Globus pallidus (tissue), 1 donor: ENCODE data around the gene LSAMP.

Source experiments
- DNase-seq: peaks from one replicate; pipeline ENCODE4 v3.0.0-alpha.2; 2015; ENCODE audit warnings: low spot score

LSAMP gene

GRCh38 chr3:115947325-115947724 lies 498.0 kb downstream of the LSAMP start:
- no peak for DNase-seq

DNA sequence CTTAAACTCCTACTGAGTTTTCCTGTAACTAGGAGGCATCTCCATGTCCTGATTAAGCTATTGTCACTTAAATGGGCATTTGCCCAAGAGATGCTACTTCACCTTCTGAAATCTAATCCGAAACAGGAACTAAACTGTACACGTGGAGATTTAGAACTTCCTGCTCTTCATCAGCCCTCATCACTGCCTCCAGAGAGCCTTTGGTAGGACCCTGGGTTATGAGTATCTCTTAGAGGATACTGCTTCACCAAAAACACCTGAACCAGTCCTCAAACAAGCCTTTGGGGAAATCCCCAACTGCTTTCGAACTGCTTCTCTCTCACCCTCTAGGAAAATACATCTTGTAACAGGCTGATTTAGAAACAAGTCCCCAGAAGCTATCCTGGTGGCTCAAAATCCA lies 501.7 kb downstream of the LSAMP start:
- no peak for DNase-seq

DNA sequence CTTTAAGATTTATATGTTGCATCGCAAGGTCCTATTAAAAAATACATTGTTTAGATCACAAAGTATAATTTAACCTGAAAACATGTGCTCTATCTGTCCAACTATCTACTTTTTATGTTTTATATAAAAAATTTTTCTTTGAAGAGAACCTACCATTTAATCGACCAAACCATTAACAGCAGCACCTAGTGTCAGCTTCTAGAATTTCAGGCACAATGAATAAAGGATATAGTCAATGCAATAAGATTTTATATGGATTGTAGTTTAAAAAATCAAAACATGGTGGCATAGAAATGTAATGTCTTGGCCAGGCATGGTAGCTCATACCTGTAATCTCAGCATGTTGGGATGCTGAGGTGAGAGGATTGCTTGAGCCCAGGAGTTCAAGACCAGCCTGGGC lies 508.2 kb downstream of the LSAMP start:
- no peak for DNase-seq

DNA sequence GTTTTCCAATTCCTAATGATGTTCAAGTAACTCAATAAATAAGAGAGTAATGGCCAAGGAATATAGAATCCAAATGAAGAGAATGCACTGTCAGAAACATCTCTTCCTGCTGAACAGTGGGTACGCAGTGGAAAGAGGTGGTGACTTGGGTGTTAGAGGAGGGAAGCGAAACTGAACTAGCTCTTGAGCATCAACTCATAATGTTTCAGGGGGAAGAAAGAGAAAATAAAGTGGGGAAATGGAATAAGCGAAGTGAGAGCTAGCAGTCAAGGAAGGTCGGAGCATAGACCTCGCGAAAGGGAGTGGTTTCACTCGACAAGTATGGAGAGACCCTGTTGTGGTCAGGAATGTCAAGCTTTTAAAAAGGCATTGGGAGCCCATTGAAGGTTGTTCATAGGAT lies 512.5 kb downstream of the LSAMP start:
- no peak for DNase-seq

GRCh38 chr3:115931581-115931980 lies 513.7 kb downstream of the LSAMP start:
- DNase-seq = no peak

GRCh38 chr3:115930922-115931321 lies 514.4 kb downstream of the LSAMP start:
- no peak for DNase-seq

- DNase-seq = no peak
Observed at GRCh38 chr3:115930168-115930567, 515.1 kb downstream of the LSAMP start.

DNA sequence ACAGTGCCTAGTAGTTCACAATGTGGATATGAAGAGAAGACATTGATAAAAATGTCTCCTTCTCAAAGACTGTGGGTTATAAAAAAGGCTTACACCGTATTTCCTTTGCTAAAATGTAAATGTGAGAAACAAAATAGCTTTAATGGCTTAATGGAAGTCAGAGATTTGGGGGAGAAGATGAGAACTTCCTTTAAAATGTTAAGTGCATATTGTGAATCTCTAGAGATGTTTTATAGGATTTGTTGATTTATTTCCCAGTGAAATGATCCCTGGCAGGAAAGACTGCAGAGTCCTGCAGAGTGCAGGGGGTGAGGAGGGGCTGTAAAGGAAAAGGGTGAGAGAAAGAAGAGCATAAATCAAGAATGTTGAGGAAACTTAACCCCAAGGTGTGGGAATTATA lies 516.9 kb downstream of the LSAMP start:
- no peak for DNase-seq

GRCh38 chr3:115927197-115927596 lies 518.1 kb downstream of the LSAMP start:
- DNase-seq = no peak

GRCh38 chr3:115922681-115923347 lies 522.5 kb downstream of the LSAMP start:
- no peak for DNase-seq

GRCh38 chr3:115921711-115922110 lies 523.6 kb downstream of the LSAMP start:
- DNase-seq = no peak

- DNase-seq = no peak
Observed at GRCh38 chr3:115918900-115919299, 526.4 kb downstream of the LSAMP start.

DNA sequence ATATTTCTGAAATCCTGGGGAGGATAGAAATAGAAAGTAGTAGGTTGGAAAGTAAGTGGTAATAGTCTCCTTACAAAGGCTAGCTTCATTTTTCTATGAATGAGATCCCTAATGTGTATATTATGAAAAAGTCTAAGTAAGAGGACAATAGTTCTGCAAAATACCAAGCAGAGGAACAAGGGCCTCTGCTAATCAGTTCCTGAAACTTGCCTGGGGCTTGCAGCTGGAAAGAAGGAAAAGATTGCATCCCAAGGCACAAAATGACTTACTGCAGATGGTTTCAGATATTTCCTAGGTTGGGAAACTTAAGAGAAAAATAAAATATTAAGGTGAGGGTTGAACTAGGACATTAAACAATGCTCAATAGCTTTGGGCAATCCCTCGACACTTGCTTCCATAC lies 528.4 kb downstream of the LSAMP start:
- no peak for DNase-seq

GRCh38 chr3:115915061-115915460 lies 530.2 kb downstream of the LSAMP start:
- no peak for DNase-seq

DNA sequence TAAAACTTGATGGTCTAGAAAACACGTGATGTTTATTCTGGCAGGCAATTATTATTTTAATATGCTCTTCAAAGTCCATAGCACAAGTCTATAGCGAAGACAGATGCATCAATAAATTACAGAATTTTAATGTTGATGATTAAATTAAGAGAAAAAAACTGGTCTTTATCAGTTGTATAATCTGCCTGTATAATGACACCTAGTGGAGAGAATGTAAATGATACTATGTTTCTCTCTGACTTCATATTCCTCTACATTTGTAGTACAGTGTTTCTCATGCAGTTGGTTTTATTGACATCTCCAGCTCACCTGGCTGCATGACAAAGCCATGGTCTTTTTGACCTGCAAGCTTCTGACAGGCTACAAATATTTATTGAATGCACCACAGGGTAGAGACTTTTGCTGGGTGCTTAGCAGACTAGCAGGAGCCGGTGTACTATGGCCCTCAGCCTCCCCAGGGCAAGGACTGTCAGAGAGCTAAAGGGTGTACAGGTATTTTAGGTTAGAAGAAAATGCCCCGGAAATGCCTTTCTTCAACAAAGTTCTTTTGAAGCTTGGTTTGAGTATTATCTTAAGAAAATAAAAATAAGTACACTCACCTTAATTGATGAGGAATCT lies 532.1 kb downstream of the LSAMP start:
- no peak for DNase-seq

GRCh38 chr3:115912372-115912771 lies 532.9 kb downstream of the LSAMP start:
- peak; percentile 35 for DNase-seq

GRCh38 chr3:115905871-115906270 lies 539.4 kb downstream of the LSAMP start:
- DNase-seq = no peak

DNA sequence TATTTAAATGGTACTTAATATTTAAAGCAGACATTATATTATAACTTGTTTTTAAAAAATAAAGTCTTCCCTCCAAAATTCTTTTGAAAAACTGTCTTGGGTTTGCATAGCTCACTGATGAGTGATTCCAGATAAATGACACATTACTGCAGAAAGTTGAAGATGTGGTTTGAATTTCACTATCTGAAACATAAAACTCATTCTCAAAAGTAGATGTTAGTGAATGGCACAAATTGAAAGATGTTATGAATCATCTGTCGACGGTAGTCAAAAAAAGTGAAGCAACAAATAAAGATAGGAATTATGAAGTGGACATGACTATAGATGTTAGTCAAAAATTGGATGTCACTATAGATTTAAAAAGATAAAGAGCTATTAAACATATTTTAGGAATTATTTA lies 541.4 kb downstream of the LSAMP start:
- DNase-seq = no peak

DNA sequence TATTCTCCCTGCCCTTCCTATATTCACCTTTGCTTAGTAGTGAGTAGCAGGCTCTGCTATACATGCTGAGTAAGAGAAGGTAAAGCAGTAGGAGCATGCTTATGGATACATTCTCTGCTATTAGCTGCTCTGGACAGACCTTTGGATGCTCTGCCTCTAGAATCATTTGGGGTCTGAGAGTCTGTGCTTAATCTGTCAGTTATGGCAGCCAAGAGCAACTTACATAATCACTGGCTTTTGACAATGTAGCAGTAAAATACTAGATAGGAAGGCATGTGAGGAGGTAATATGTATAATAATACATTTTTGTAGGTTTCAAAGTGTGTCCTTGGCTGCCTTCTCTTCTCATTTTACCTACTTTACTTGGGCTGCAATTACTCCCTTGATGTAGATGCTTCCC lies 544.3 kb downstream of the LSAMP start:
- no peak for DNase-seq

GRCh38 chr3:115899535-115899934 lies 545.8 kb downstream of the LSAMP start:
- DNase-seq = no peak

- no peak for DNase-seq
Observed at GRCh38 chr3:115898656-115899410, 546.5 kb downstream of the LSAMP start.

GRCh38 chr3:115891006-115891636 lies 554.2 kb downstream of the LSAMP start:
- DNase-seq = no peak

- DNase-seq = no peak
Observed at GRCh38 chr3:115890579-115890978, 554.7 kb downstream of the LSAMP start.
